IMR-90 (cell line): ENCODE data around the gene ZNF565. TPM values are rescaled to one million over a fixed set of nuclear protein-coding genes. Genes with fewer than 3 reads are reported as not detected.

Source experiments
- ATAC-seq: fragments of 200-7000 bp; cut with Tn5 transposase; 2 replicates; pipeline ENCODE4 v1.9.1; 2020; ENCODE audit warnings: low read depth, mild to moderate bottlenecking, moderate library complexity
- BruUV-seq: library from RNA; stranded (reverse); fragments of 400-500 nt; replicated peaks from 2 replicates; lab custom pipeline; 2021; lab: Mats Ljungman, UMichigan
- CTCF ChIA-PET: fragments of 300-600 bp; formaldehyde crosslinking; extraction: SDS; loops from one replicate; lab custom pipeline; 2021; ENCODE audit warnings: antibody characterized with exemption; lab: Yijun Ruan, JAX
- POLR2A ChIA-PET: fragments of 300-600 bp; sonication (Branson Sonifier 250); formaldehyde crosslinking; loops from one replicate; lab custom pipeline; 2022; ENCODE audit warnings: antibody characterized with exemption; ENCODE audit not compliant: unreplicated experiment; lab: Charles Lee
- DNase-seq: peaks from one replicate; pipeline ENCODE4 v3.0.0; 2013
- H2AFZ ChIP-seq: replicated peaks from 2 replicates; pipeline ENCODE3; 2013; ENCODE audit warnings: low read length, mild to moderate bottlenecking; ENCODE audit not compliant: poor library complexity
- H2AK5ac ChIP-seq: 2 replicates; pipeline ENCODE4 v1.6.1; 2013; ENCODE audit warnings: low read depth, low read length, inconsistent platforms
- H2AK9ac ChIP-seq: replicated peaks from 2 replicates; pipeline ENCODE3; 2013; ENCODE audit warnings: mild to moderate bottlenecking, low read depth, low read length, moderate library complexity; ENCODE audit not compliant: poor library complexity
- H2BK120ac ChIP-seq: 2 replicates; pipeline ENCODE4 v1.6.1; 2013; ENCODE audit warnings: low read depth, low read length, inconsistent platforms
- H2BK15ac ChIP-seq: 3 replicates; pipeline ENCODE4 v1.6.1; 2013; ENCODE audit warnings: low read depth, low read length, inconsistent platforms
- H2BK20ac ChIP-seq: 2 replicates; pipeline ENCODE4 v1.6.1; 2013; ENCODE audit warnings: low read depth, mild to moderate bottlenecking, inconsistent platforms, low read length, moderate library complexity
- H2BK5ac ChIP-seq: 2 replicates; pipeline ENCODE4 v1.6.1; 2013; ENCODE audit warnings: mild to moderate bottlenecking, low read depth, low read length, inconsistent platforms; ENCODE audit not compliant: poor library complexity, severe bottlenecking
- H3K14ac ChIP-seq: replicated peaks from 2 replicates; pipeline ENCODE4 v1.6.1; 2013; ENCODE audit warnings: low read depth, low read length, inconsistent platforms
- H3K18ac ChIP-seq: 2 replicates; pipeline ENCODE4 v1.6.1; 2013; ENCODE audit warnings: low read depth, low read length, control low read depth
- H3K23ac ChIP-seq: 2 replicates; pipeline ENCODE4 v1.6.1; 2013; ENCODE audit warnings: low read depth, low read length, inconsistent platforms
- H3K27ac ChIP-seq: 2 replicates; pipeline ENCODE4 v1.5.1; 2013; ENCODE audit warnings: mild to moderate bottlenecking, control low read depth, low read length; ENCODE audit not compliant: insufficient read depth
- H3K27me3 ChIP-seq: 2 replicates; pipeline ENCODE4 v1.6.1; 2013; ENCODE audit warnings: low read length; ENCODE audit not compliant: control insufficient read depth, insufficient read depth
- H3K36me3 ChIP-seq: 2 replicates; pipeline ENCODE4 v1.6.1; 2013; ENCODE audit warnings: low read length, mixed read lengths; ENCODE audit not compliant: control insufficient read depth, insufficient read depth
- H3K4ac ChIP-seq: 2 replicates; pipeline ENCODE4 v1.6.1; 2013; ENCODE audit warnings: low read depth, low read length, inconsistent platforms
- H3K4me1 ChIP-seq: 2 replicates; pipeline ENCODE4 v1.6.1; 2013; ENCODE audit warnings: low read length, mixed read lengths; ENCODE audit not compliant: control insufficient read depth, insufficient read depth
- H3K4me2 ChIP-seq: 2 replicates; pipeline ENCODE4 v1.6.1; 2013; ENCODE audit warnings: low read depth, mild to moderate bottlenecking, control low read depth, low read length, moderate library complexity
- H3K4me3 ChIP-seq: 2 replicates; pipeline ENCODE4 v1.5.1; 2013; ENCODE audit warnings: low read depth, mild to moderate bottlenecking, control low read depth, low read length, moderate library complexity; ENCODE audit not compliant: insufficient read depth
- H3K56ac ChIP-seq: 2 replicates; pipeline ENCODE4 v1.6.1; 2013; ENCODE audit warnings: low read length, inconsistent platforms; ENCODE audit not compliant: insufficient read depth; ENCODE audit errors: extremely low read depth
- H3K79me1 ChIP-seq, 2 experiments: 2 replicates each; pipeline ENCODE4 v1.6.1; 2013; ENCODE audit warnings: low read length in 2 of 2, inconsistent platforms in 1 of 2, low read depth in 1 of 2
- H3K9ac ChIP-seq: 2 replicates; pipeline ENCODE4 v1.6.1; 2013; ENCODE audit warnings: low read depth, low read length, control low read depth
- H3K9me1 ChIP-seq: 2 replicates; pipeline ENCODE4 v1.6.1; 2013; ENCODE audit warnings: low read length, inconsistent platforms; ENCODE audit not compliant: insufficient read depth
- H3K9me3 ChIP-seq: 2 replicates; pipeline ENCODE4 v1.6.1; 2013; ENCODE audit warnings: low read length; ENCODE audit not compliant: control insufficient read depth, insufficient read depth
- H4K20me1 ChIP-seq: 2 replicates; pipeline ENCODE4 v1.6.1; 2013; ENCODE audit warnings: low read length, inconsistent platforms; ENCODE audit not compliant: insufficient read depth
- H4K5ac ChIP-seq: 2 replicates; pipeline ENCODE4 v1.6.1; 2013; ENCODE audit warnings: mild to moderate bottlenecking, low read depth, low read length, control low read depth
- H4K8ac ChIP-seq, 2 experiments: 2 replicates each; pipeline ENCODE4 v1.6.1; 2013; ENCODE audit warnings: low read depth in 2 of 2, low read length in 2 of 2, control low read depth in 1 of 2, inconsistent platforms in 1 of 2
- H4K91ac ChIP-seq: 2 replicates; pipeline ENCODE4 v1.6.1; 2013; ENCODE audit warnings: low read depth, low read length, inconsistent platforms; ENCODE audit not compliant: insufficient read depth
- CEBPB ChIP-seq: IDR thresholded peaks from 2 replicates; pipeline ENCODE4 v1.6.1; 2012; ENCODE audit warnings: low read depth, low read length, improper control_type of control experiment
- CTCF ChIP-seq: conservative IDR thresholded peaks from 2 replicates; pipeline ENCODE4 v1.5.1; 2012; ENCODE audit warnings: mild to moderate bottlenecking, low read depth, low read length, improper control_type of control experiment
- MAZ ChIP-seq: IDR thresholded peaks from 2 replicates; pipeline ENCODE4 v1.6.1; 2012; ENCODE audit warnings: low read depth, mild to moderate bottlenecking, low read length, improper control_type of control experiment, moderate library complexity, borderline replicate concordance
- MXI1 ChIP-seq: IDR thresholded peaks from 2 replicates; pipeline ENCODE4 v1.6.1; 2012; ENCODE audit warnings: low read depth, mild to moderate bottlenecking, low read length, moderate library complexity, borderline replicate concordance
- NFE2L2 ChIP-seq: fragments of 150-350 bp; IDR thresholded peaks from 2 replicates; pipeline ENCODE4 v1.6.1; 2016; ENCODE audit warnings: low read depth, mild to moderate bottlenecking, low read length
- POLR2A ChIP-seq: IDR thresholded peaks from 2 replicates; pipeline ENCODE4 v1.6.1; 2012; ENCODE audit warnings: mild to moderate bottlenecking, low read depth, low read length
- WGBS, 2 experiments: methylation state at CpG; one replicate each; pipeline versions ENCODE4 v1.1.5 to v1.1.7; 2013; ENCODE audit warnings: missing lambda C conversion rate in 2 of 2; ENCODE audit not compliant: insufficient read length in 1 of 2; ENCODE audit errors: extremely low coverage in 2 of 2; 5-methylcytosine and 5-hydroxymethylcytosine counted together
- dilution Hi-C: fragments of 300-500 bp; cut with HindIII; formaldehyde crosslinking; loops from one replicate; pipeline ENCODE4 v1.14.3; 2018; ENCODE audit warnings: low sequenced_read_pairs; ENCODE audit not compliant: unreplicated experiment
- in situ Hi-C: fragments of 300-500 bp; cut with MboI; formaldehyde crosslinking; loops from 3 replicates; pipeline ENCODE4 v1.14.3; 2019; ENCODE audit warnings: low sequenced_read_pairs, inconsistent platforms, mixed read lengths
- intact Hi-C: fragments of 100-400 bp; cut with micrococcal nuclease; formaldehyde crosslinking; loops from 2 replicates; pipeline ENCODE4 v1.10.0; 2022
- polyA plus RNA-seq, 3 experiments: library from polyadenylated mRNA; depleted of rRNA; stranded (reverse); fragments of >200 nt; gene quantifications; 2 replicates each; pipeline ENCODE4 v1.2.3, GENCODE V29; 2012; ENCODE audit warnings: low replicate concordance in 1 of 3
- total RNA-seq: library from RNA; depleted of rRNA; stranded (reverse); fragments of >200 nt; gene quantifications from 2 replicates; pipeline ENCODE4 v1.2.3, GENCODE V29; 2012
- TF ChIP-seq, protein P1 (sequence below): fragments of 150-350 bp; IDR thresholded peaks from 2 replicates; pipeline ENCODE4 v1.6.1; 2017; ENCODE audit warnings: mild to moderate bottlenecking, antibody characterized with exemption, low read length, low read depth
- TF ChIP-seq, protein P2 (sequence below): fragments of 150-350 bp; IDR thresholded peaks from 2 replicates; pipeline ENCODE4 v1.6.1; 2016; ENCODE audit warnings: low read depth, mild to moderate bottlenecking, low read length, moderate library complexity, borderline replicate concordance

ZNF565 gene
- total and polyA plus RNA-seq, 2 of the 4 experiments (the other 2 are of a cell fraction): 2.3 to 7.5 TPM

DNA sequence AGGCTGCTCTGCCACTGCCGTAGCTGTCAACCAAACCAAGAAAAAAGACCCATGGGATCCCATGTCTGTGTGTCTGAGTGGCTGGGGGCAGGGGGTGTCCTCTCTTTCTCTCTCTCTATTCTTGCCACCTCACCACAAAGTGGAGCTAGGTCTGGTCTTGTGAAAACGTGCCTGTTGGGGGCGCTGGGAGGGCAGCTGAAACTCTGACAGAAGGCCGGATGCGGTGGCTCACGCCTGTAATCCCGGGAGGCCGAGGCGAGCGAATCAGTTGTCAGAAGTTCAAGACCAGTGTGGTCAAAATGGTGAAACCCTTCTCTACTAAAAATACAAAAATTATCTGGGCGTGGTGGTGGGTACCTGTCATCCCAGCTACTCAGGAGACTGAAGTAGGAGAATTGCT, 29.6 kb upstream of the ZNF565 start:
- DNase-seq: no peak
- H4K8ac ChIP-seq: no peak overlapping the region

More for the DNA sequence above, 29.6 kb upstream of the ZNF565 start:
- Histone ChIP-seq H3K9me3 (peaks cover 2% of the 10 kb centered on the region; the same call in 1 of the 2 replicates), H3K27me3 (peaks cover 7% of the 10 kb centered on the region), H3K4me1 (no peaks in the 10 kb centered on the region), H2BK5ac (no peak overlapping the region), H3K4me2 (no peak overlapping the region), H3K18ac (no peak overlapping the region), H2BK20ac (no peak overlapping the region), H3K14ac (no peak overlapping the region), H3K4ac (no peak overlapping the region), H2AK5ac (no peak overlapping the region), H3K4me3 (no peak overlapping the region), H3K27ac (no peak overlapping the region), H2BK120ac (no peak overlapping the region), H4K20me1 (no peaks in the 10 kb centered on the region), H3K23ac (no peak overlapping the region), H3K79me1 (no peaks in the 10 kb centered on the region; a peak in 1 of 4 replicates), H2BK15ac (no peak overlapping the region), H3K36me3 (peaks cover 6% of the 10 kb centered on the region), H2AK9ac (no peak overlapping the region), H4K91ac (no peak overlapping the region), H3K56ac (no peak overlapping the region), H3K9me1 (peaks cover 4% of the 10 kb centered on the region; the same call in 1 of the 2 replicates), H3K9ac (no peak overlapping the region), H2AFZ (no peak overlapping the region), H4K5ac (no peak overlapping the region)
- POLR2A ChIA-PET: no interaction called here
- no CpG with 5 or more reads among the region's 11 CpGs for WGBS, 2 experiments
- TF ChIP-seq, protein P1, sequence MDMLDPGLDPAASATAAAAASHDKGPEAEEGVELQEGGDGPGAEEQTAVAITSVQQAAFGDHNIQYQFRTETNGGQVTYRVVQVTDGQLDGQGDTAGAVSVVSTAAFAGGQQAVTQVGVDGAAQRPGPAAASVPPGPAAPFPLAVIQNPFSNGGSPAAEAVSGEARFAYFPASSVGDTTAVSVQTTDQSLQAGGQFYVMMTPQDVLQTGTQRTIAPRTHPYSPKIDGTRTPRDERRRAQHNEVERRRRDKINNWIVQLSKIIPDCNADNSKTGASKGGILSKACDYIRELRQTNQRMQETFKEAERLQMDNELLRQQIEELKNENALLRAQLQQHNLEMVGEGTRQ: no peak
- TF ChIP-seq MXI1 (no peak), MAZ (no peak), NFE2L2 (no peak), POLR2A (no peak), CTCF (no peak), CEBPB (no peak)
- TF ChIP-seq, protein P2, sequence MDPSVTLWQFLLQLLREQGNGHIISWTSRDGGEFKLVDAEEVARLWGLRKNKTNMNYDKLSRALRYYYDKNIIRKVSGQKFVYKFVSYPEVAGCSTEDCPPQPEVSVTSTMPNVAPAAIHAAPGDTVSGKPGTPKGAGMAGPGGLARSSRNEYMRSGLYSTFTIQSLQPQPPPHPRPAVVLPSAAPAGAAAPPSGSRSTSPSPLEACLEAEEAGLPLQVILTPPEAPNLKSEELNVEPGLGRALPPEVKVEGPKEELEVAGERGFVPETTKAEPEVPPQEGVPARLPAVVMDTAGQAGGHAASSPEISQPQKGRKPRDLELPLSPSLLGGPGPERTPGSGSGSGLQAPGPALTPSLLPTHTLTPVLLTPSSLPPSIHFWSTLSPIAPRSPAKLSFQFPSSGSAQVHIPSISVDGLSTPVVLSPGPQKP: no peak
- intact Hi-C loops (no loop called here), in situ Hi-C loops (loop anchor here (5.0 kb wide), 1 partner anchor 88 kb away; no protein-coding TSS in a partner anchor), dilution Hi-C loops (no loop called here)
- no TSS peak for BruUV-seq
- CTCF ChIA-PET: no interaction called here
- ATAC-seq: no peak
